Uterus (tissue), 2 donors: ENCODE measurements around the gene MAGOHB.

ENCODE experiments used
- POLR2A ChIP-seq, 2 donors: fragments of 450-650 bp; IDR thresholded peaks; one replicate each; pipeline ENCODE4 v1.6.1; 2016; ENCODE audit warnings: antibody characterized with exemption in 2 of 2, mild to moderate bottlenecking in 1 of 2, moderate library complexity in 1 of 2
- TF ChIP-seq, protein P1 (sequence below), 4 experiments: fragments of 200-600 bp in 2 of 4; fragments of 450-650 bp in 2 of 4; sonication (generic) in 2 of 4; IDR thresholded peaks; one replicate each; pipeline ENCODE4 v1.5.1; 2016 to 2019; ENCODE audit warnings: antibody characterized with exemption in 4 of 4, mild to moderate bottlenecking in 2 of 4, moderate library complexity in 1 of 4

DNA sequence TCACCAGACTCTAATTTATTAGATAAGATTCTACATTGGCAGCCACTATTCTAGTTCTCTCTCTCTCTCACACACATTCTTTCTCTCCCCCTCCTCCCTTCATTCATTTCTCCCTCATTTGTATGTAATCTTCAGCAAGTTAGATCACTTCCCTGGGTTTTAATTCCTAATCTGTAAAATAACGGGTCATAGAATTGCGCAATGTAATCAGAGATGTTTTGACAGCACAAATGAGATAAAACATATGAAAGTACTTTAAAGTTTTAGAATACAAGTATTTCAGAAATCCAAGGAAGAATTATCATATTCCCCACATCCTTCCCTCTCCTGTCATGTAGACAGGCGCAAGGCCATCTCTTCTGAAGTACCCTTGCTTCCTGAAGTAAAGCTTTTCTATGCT, 38.8 kb upstream of the MAGOHB start:
- TF ChIP-seq, protein P1, sequence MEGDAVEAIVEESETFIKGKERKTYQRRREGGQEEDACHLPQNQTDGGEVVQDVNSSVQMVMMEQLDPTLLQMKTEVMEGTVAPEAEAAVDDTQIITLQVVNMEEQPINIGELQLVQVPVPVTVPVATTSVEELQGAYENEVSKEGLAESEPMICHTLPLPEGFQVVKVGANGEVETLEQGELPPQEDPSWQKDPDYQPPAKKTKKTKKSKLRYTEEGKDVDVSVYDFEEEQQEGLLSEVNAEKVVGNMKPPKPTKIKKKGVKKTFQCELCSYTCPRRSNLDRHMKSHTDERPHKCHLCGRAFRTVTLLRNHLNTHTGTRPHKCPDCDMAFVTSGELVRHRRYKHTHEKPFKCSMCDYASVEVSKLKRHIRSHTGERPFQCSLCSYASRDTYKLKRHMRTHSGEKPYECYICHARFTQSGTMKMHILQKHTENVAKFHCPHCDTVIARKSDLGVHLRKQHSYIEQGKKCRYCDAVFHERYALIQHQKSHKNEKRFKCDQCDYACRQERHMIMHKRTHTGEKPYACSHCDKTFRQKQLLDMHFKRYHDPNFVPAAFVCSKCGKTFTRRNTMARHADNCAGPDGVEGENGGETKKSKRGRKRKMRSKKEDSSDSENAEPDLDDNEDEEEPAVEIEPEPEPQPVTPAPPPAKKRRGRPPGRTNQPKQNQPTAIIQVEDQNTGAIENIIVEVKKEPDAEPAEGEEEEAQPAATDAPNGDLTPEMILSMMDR (IDR thresholded peaks at IDR 0.05) = no peak
- no peak for TF ChIP-seq POLR2A (IDR thresholded peaks at IDR 0.05)
